ENCODE measurements around the gene ZNF385B.

DNA sequence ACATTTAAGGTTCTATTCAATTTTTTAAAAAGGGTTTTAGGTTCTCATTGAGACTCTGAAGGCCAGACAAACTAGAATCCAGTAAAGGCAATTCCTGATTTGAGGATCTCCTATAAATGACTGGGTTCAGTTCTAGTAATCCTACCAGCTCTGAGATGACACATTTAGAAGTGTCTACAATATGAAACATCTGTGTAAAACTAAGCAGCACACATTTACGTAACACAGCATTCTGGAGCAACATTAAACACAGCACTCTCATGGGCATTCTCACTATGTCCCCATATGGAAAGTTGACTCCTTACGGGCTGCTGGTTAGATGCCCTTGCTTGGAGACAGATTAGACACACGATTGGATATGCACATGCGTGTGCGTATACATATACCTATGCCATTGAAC lies 114.4 kb downstream of the ZNF385B start:
- TF ChIP-seq, protein P1, sequence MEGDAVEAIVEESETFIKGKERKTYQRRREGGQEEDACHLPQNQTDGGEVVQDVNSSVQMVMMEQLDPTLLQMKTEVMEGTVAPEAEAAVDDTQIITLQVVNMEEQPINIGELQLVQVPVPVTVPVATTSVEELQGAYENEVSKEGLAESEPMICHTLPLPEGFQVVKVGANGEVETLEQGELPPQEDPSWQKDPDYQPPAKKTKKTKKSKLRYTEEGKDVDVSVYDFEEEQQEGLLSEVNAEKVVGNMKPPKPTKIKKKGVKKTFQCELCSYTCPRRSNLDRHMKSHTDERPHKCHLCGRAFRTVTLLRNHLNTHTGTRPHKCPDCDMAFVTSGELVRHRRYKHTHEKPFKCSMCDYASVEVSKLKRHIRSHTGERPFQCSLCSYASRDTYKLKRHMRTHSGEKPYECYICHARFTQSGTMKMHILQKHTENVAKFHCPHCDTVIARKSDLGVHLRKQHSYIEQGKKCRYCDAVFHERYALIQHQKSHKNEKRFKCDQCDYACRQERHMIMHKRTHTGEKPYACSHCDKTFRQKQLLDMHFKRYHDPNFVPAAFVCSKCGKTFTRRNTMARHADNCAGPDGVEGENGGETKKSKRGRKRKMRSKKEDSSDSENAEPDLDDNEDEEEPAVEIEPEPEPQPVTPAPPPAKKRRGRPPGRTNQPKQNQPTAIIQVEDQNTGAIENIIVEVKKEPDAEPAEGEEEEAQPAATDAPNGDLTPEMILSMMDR (IDR thresholded peaks at IDR 0.05; ENCODE audit: borderline replicate concordance, extremely low read depth, low read length, poor library complexity, severe bottlenecking) = no peak
- no peak for TF ChIP-seq EZH2 (IDR thresholded peaks at IDR 0.05; ENCODE audit: borderline replicate concordance, low read depth, low read length, severe bottlenecking)

Data from DND-41 (cell line).